WTC11 (cell line): ENCODE results near the gene LGALS8.

Experiments
- SOX15 ChIP-seq: fragments of 250-450 bp; sonication (Bioruptor Pico); IDR thresholded peaks from 2 replicates; pipeline ENCODE4 v1.9.0; 2021; ENCODE audit warnings: mild to moderate bottlenecking
- ZBTB21 ChIP-seq: sonication (generic); formaldehyde crosslinking; IDR thresholded peaks from 2 replicates; pipeline ENCODE4 v1.8.1; 2023; ENCODE audit warnings: mild to moderate bottlenecking, missing genetic modification reagents, borderline replicate concordance
- TF ChIP-seq, protein P1 (sequence below): fragments of 200-600 bp; IDR thresholded peaks from 2 replicates; pipeline ENCODE4 v1.8.0; 2022; ENCODE audit warnings: antibody characterized with exemption

GRCh38 chr1:236560213-236560771 is 36.5 kb downstream of the LGALS8 start:
- TF ChIP-seq, protein P1, sequence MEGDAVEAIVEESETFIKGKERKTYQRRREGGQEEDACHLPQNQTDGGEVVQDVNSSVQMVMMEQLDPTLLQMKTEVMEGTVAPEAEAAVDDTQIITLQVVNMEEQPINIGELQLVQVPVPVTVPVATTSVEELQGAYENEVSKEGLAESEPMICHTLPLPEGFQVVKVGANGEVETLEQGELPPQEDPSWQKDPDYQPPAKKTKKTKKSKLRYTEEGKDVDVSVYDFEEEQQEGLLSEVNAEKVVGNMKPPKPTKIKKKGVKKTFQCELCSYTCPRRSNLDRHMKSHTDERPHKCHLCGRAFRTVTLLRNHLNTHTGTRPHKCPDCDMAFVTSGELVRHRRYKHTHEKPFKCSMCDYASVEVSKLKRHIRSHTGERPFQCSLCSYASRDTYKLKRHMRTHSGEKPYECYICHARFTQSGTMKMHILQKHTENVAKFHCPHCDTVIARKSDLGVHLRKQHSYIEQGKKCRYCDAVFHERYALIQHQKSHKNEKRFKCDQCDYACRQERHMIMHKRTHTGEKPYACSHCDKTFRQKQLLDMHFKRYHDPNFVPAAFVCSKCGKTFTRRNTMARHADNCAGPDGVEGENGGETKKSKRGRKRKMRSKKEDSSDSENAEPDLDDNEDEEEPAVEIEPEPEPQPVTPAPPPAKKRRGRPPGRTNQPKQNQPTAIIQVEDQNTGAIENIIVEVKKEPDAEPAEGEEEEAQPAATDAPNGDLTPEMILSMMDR, result no peak
- TF ChIP-seq SOX15 (CRISPR knock-in tag) (no peak), ZBTB21 (no peak)
